Measurements from ENCODE around the gene OLA1. TPM values are rescaled to one million over a fixed set of nuclear protein-coding genes. Genes with fewer than 3 reads are reported as not detected.

Gene OLA1
- polyA plus RNA-seq, 1 of the 3 experiments (the other 2 are of a cell fraction) = 46.9 TPM

GRCh38 chr2:174072069-174072468 lies 176.3 kb downstream of the OLA1 start (continued):
- TF ChIP-seq YY1 (IDR thresholded peaks at IDR 0.05; ENCODE audit: low read depth) = no peak

- Histone ChIP-seq H3K4me2 (no peak overlapping the region), H3K4me3 (ENCODE audit: low read depth in 2 of 2, low read length in 1 of 2) (no peak overlapping the region), H3F3A (replicated peaks; ENCODE audit: insufficient read depth) (no peaks in the 10 kb centered on the region), H3K9ac (no peak overlapping the region), H3K27me3 (ENCODE audit: insufficient read depth) (no peaks in the 10 kb centered on the region), H3K9me3 (no peaks in the 10 kb centered on the region), H3K79me2 (ENCODE audit: insufficient read depth) (no peaks in the 10 kb centered on the region), H3K9me2 (no peaks in the 10 kb centered on the region), H2AFZ (ENCODE audit: low read depth) (no peak overlapping the region), H3K4me1 (ENCODE audit: control insufficient read depth in 1 of 2, insufficient read depth in 2 of 2, low read depth in 1 of 2, low read length in 1 of 2) (no peaks in the 10 kb centered on the region; a peak in 1 of 4 replicates), H3K36me3 (replicated peaks in 1 of 2; ENCODE audit: control insufficient read depth in 1 of 2, insufficient read depth in 2 of 2, low read length in 1 of 2) (peaks cover 8 to 20% of the 10 kb centered on the region in 2 experiments), H4K20me1 (ENCODE audit: insufficient read depth) (no peaks in the 10 kb centered on the region), H3K27ac (ENCODE audit: low read depth in 2 of 2, low read length in 1 of 2) (no peak overlapping the region)
- 94% methylated on average over 3 of the region's 3 CpGs for WGBS (ENCODE audit: low lambda C conversion rate)
- DNase-seq = no peak
- TF ChIP-seq USF2 (IDR thresholded peaks at IDR 0.05; ENCODE audit: borderline replicate concordance, low read depth, low read length) = no peak
- no peak for TF ChIP-seq ELF1 (IDR thresholded peaks at IDR 0.05)
- no peak for TF ChIP-seq FOSL2 (IDR thresholded peaks at IDR 0.05; ENCODE audit: borderline replicate concordance, low read depth)
- TF ChIP-seq POLR2AphosphoS5 (IDR thresholded peaks at IDR 0.05; ENCODE audit: low read depth, low read length) = no peak
- TF ChIP-seq FOXM1 (IDR thresholded peaks at IDR 0.05; ENCODE audit: low read depth) = no peak
- TF ChIP-seq YY1 (IDR thresholded peaks at IDR 0.05; ENCODE audit: low read depth) = no peak
- no peak for TF ChIP-seq REST (IDR thresholded peaks at IDR 0.05; ENCODE audit: low read depth, low read length)
- TF ChIP-seq SMC3 (IDR thresholded peaks at IDR 0.05; ENCODE audit: low read depth, low read length) = no peak
- ChIA-PET POLR2A (no interaction called here), CTCF (interaction anchor here (1.3 kb wide), 2 partner anchors 18 to 33 kb away, joined by 4 read pairs; no protein-coding TSS in a partner anchor)
Observed at GRCh38 chr2:174071321-174071720, 177.0 kb downstream of the OLA1 start.

GRCh38 chr2:174070281-174070680 lies 178.1 kb downstream of the OLA1 start:
- H3K9me2 ChIP-seq = no peaks in the 10 kb centered on the region
- H3K36me3 ChIP-seq (replicated peaks in 1 of 2; ENCODE audit: control insufficient read depth in 1 of 2, insufficient read depth in 2 of 2, low read length in 1 of 2) = peaks cover 8 to 15% of the 10 kb centered on the region in 2 experiments
- no peaks in the 10 kb centered on the region for H3K9me3 ChIP-seq
- H3K79me2 ChIP-seq (ENCODE audit: insufficient read depth) = no peaks in the 10 kb centered on the region
- H3K27me3 ChIP-seq (ENCODE audit: insufficient read depth) = no peaks in the 10 kb centered on the region
- TF ChIP-seq NRF1 (IDR thresholded peaks at IDR 0.05; ENCODE audit: low read depth, low read length) = no peak
- TF ChIP-seq MEF2A (IDR thresholded peaks at IDR 0.05; ENCODE audit: borderline replicate concordance, low read depth) = no peak
- TF ChIP-seq NFIC (IDR thresholded peaks at IDR 0.05; ENCODE audit: borderline replicate concordance) = no peak
- no peak for TF ChIP-seq SIN3A (IDR thresholded peaks at IDR 0.05; ENCODE audit: borderline replicate concordance, low read depth, low read length)
- no peak for TF ChIP-seq PBX3 (IDR thresholded peaks at IDR 0.05)
- no peak for TF ChIP-seq ZBTB33 (IDR thresholded peaks at IDR 0.05; ENCODE audit: borderline replicate concordance, low read depth)
- no peak for TF ChIP-seq FOSL2 (IDR thresholded peaks at IDR 0.05; ENCODE audit: borderline replicate concordance, low read depth)
- no peak for TF ChIP-seq USF2 (IDR thresholded peaks at IDR 0.05; ENCODE audit: borderline replicate concordance, low read depth, low read length)
- TF ChIP-seq USF1 (IDR thresholded peaks at IDR 0.05; ENCODE audit: borderline replicate concordance, low read depth) = no peak
- no peaks in the 10 kb centered on the region for H3F3A ChIP-seq (replicated peaks; ENCODE audit: insufficient read depth)
- CTCF ChIA-PET = interaction anchor here (0.6 to 2.0 kb wide), 2 partner anchors 9 to 147 kb away, joined by 3 to 5 read pairs; no protein-coding TSS in a partner anchor
- POLR2A ChIA-PET = no interaction called here
- H3K4me2 ChIP-seq = no peak overlapping the region
- no peaks in the 10 kb centered on the region for H3K4me1 ChIP-seq (ENCODE audit: control insufficient read depth in 1 of 2, insufficient read depth in 2 of 2, low read depth in 1 of 2, low read length in 1 of 2)
- WGBS (ENCODE audit: low lambda C conversion rate) = 90% methylated on average over 7 of the region's 7 CpGs
- no peak overlapping the region for H3K27ac ChIP-seq (ENCODE audit: low read depth in 2 of 2, low read length in 1 of 2)
- no peak for DNase-seq
- H4K20me1 ChIP-seq (ENCODE audit: insufficient read depth) = no peaks in the 10 kb centered on the region
- H3K4me3 ChIP-seq (ENCODE audit: low read depth in 2 of 2, low read length in 1 of 2) = no peak overlapping the region
- H3K9ac ChIP-seq = no peak overlapping the region
- H2AFZ ChIP-seq (ENCODE audit: low read depth) = no peak overlapping the region
